Kidney tubule cell (primary cell): ENCODE results near the gene FMN2.
"Not testable (repeated sequence)": the region's sequence is repeated elsewhere in the genome, so short reads cannot be mapped to it uniquely, and the experiment has no call there.

Experiments
- DNase-seq: peaks from one replicate; pipeline ENCODE4 v3.0.0-alpha.2; 2018; ENCODE audit warnings: low spot score

FMN2 gene

DNA sequence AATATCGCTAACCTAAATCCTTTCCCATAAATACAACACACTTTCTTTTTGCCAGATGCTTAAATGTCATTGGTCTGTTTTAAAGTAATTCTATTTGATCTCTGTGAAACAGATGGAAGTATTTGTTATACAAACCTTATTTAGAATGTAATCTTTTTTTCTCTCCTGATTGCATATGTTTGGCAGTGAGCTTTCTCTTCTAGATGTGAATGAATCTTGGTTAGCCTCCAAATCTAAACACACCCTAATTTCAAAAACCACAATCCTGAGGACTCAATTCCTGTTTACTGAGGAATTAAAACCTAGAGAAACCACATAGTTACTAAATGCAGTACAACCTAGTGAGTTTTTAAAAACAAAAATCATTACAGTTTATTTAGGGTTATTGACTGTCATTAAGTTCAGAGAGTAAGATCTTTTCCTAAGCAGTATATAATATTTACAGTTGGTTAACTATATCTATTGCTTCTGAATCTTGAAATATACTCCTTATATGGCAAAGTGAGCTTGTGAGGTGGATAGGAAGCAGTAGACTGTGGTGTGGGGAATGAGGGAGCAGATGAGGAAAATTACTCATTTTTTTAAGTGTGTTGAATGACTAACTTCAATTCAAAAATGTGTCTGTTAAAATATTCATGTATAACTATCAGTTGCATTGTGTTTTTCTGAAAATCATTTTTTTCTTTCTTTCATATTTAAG lies 218.7 kb downstream of the FMN2 start:
- DNase-seq = no peak

DNA sequence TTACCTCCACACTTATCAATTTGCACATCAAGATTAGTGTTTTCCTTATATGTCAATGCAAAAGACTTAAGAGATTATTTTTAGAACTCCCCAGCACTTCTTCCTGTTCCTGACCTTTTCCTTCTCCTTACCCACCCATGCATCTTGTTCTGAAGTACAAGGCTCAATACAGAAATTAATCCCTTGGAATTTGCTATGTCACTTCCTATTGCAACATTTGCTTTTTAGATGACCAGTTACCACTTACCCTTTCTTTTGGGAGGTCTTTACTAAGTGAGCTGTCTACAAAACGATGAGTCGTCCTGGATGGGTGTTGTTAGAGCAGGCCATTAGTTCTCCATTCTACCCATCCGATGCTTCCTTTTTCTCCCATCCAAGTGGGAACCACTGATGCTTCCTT lies 221.2 kb downstream of the FMN2 start:
- no peak for DNase-seq

DNA sequence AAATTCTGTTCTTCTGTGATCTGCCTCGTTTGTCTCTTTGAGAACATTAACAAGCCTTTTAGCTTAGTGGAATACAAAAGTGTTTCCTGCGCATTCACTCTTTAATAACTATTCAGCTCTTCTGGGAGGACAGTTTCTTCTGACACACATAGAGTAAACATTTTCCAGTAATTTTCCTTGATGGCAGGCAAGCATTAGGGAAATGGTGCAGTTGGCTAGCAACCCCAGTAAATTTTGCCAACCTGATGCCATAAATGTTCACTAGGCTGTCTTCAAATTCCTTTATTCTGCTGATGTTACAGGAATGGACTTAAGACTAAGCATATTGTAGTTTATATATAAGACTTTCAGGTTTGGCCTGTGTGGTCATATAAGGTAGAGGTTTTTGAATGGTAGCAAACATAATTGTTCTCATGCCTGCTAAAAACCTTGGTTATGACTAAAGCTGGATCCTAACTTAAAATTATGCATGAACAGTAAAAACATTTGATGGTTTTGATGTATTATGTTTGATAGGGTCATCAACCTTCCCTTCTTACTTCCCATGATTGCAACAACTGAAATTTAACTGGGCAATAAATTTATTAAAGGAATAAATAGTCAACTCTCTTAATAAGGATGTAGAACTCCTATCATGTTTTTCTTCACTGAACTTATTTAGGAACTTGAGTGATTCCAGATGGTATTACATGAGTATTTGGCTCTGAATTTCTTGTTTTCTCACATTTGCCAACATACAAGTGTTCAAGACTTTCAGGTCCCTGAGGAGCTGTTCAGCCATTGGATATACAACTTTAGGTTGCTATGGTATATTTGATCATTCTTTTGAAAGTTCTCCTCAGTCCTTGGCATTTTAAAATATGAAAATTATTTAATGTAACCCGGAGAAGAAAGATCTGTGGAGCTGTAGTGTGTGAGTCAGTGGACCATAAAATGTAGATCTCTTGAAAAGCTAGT lies 223.4 kb downstream of the FMN2 start:
- no peak for DNase-seq

DNA sequence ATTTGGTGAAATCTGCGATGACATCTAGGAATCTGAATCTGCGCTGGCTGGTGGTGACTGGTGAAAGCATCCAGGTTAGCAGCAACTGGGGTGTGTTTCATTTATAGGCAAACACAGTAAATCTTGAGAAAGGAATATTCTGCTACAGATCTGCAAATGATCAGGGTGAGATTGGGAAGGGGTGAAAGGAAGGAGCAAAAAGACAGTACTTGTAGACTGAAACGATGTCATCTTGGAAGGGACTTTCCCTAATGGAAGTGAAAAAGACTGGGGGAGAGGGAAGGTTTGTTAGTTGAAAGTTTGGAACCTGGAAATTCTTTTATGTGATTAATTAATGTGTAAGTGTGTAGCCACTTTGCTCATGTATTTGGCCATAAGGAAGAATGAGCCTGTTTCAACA lies 228.3 kb downstream of the FMN2 start:
- no peak for DNase-seq

DNA sequence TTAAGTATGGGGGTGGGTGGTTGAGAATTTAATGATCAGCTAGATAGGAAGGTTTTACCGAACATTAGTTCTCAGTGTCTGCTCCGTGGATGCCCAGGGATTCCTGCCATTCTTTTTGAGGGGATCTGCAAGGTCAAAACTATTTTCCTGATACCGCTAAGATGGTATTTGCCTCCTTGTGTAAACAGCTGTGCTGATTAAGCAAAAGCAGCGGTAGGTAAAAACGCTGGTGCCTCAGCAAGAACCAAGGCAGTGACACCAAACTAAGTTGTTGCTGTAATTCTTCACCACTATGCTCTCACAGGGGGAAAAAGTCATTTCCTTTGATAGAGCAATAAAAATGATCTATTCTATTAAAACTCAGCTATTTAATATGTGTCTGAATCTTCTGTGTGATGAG lies 229.0 kb downstream of the FMN2 start:
- no peak for DNase-seq

DNA sequence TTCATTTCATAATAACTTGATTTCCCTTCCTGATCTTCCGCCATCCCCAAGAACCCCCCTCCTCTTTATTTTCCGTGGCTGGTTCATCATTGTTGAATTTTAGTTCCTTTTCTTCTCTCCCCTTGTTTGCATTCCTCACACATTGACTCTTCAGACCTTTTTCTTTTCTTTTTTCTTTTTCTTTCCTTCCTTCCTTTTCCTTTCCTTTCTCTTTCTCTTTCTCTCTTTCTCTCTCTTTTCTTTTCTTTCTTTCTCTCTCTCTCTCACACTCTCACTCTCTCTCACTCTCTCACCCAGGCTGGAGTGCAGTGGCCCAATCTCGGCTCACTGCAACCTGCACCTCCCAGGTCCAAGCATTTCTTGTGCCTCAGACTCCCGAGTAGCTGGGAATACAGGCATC lies 231.3 kb downstream of the FMN2 start:
- no peak for DNase-seq

DNA sequence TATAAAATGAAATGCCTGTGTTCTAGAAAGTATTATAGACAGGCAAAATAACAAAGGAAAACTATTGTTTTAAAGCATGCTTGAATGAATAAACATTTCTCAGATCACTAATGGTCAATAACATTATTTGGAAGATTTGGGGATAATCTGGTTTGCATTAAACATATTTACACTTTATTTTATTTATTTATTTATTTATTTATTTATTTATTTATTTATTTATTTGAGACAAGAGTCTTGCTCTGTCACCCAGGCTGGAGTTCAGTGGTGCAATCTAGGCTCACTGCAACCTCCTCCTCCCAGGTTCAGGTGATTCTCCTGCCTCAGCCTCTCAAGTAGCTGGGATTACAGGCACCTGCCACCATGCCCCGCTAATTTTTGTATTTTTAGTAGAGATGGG lies 236.7 kb downstream of the FMN2 start:
- DNase-seq = not testable (repeated sequence)

DNA sequence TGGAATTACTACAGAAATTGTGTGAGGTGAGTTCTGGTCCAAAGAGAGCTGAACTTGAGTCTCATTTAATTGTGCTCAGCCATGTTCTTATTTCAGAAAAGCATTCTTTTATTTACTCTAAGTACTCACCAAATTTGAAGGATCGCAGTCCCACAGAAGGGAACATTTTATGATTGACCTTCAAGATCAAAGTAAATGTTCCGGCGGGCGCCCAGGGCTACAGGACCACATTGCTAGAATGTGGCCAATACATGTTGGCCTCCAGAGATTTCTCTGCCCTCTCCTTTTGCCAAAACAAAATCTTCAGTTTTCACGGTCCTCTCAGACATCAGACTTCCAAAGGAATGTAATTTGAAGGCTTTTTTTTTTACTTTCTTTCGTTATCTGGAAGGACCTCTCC lies 237.8 kb downstream of the FMN2 start:
- DNase-seq = no peak

DNA sequence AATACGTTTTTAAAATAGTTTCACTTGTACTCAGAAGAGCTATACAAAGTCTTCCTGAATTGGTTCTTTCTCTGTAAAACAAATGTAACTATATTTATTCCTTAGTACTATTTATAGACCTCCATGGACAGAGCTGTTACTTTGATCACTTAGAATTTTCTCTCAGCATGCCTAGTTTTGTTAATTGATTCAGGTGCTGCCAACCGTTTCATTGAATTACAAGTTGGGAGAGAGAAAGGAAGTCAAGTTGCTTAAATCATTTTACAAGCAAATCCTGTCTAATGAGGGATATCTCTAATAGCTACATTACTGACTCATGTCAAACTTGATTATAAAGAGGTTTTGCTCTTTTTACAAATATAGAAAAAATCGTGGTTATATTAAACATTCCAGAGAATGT lies 241.0 kb downstream of the FMN2 start:
- DNase-seq = no peak

DNA sequence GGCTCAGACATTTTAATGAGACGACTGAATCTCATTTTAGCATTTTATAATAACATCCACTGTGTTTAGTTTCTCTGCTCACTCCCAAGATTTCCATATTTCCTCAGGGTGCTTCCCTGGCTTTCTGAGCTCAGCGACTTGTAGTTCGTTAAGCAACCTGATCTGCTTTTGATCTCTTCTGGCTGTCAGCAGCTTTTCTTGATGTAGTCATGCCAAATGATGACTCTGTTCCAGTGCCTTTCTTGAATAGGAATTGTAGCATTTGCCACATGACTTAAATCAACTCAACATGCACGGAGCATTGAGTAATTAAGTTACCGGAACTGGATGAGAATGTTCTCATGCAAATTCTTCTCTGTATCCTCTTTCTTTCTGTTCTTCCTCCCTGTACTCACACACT lies 246.1 kb downstream of the FMN2 start:
- no peak for DNase-seq

DNA sequence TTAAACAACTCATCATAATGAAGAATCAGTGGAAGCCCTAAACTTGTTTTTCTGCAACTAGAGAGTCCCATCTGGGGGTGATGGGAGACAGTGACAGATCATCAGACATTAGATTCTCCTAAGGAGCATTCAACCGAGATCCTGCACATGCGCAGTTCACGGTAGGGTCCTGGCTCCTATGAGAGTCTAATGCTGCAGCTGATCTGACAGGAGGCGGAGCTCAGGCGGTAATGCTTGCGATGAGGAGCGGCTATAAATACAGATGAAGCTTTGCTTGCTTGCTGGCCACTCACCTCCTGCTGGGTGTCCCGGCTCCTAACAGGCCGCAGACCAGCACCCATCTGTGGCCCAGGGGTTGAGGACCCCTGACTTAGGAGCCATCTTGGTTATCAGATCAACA lies 247.2 kb downstream of the FMN2 start:
- DNase-seq = no peak

DNA sequence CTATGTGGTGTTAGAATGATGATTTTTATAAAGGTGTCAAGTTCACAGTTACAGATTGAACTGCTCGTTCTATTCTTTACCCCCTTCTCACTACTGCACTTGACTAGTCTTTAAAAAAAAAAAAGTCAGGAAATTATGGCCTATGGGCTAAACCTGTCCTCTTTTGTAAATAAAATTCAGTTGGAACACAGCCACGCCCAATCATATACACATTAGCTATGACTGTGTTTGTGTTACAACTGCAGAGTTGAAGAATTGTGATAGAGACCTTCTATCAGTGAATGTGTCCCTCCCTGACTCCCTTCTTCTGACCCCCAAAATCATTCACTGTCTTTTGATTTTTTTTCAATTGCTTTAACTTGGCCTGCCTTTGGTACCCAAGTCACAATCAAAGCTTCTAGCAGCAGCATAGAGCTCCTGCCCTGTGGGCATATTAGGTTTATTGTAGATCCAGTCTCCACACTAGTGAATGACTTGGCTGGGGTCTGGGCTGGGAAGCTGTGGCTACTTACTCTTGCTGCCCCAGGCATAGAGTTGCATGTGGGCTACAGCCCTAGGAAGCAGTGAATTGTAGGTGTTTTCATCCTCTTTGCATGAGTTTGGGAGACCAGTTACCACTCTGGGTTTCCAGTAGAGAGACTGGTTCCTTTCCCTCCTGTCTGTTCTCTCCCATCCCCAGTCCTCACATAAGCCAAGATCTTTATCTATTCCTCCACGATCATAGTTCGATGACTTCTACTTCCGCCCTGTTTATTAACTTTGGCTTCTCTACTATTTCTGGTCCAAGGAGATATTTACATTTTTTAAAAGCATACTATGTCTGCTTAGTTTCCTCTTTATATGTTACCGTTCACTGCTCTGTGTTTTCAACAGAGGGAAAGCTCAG lies 249.9 kb downstream of the FMN2 start:
- DNase-seq = no peak

DNA sequence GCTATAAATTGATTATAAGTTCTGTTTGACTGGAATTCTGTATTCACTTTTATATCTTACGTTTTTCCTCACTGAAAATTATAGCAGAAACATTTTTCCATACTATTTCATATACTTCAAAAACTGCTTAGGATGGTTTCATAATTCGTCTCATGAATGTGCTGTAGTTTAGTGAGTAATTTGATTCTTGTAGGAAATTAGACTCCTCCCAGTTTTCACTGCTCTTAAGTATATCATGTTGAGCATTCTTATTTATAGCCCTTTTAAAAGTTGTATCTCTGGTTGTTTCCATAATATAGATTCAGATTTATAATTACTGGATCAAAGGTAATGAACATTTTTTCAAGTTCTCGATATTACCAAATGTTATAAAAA lies 250.6 kb downstream of the FMN2 start:
- no peak for DNase-seq

DNA sequence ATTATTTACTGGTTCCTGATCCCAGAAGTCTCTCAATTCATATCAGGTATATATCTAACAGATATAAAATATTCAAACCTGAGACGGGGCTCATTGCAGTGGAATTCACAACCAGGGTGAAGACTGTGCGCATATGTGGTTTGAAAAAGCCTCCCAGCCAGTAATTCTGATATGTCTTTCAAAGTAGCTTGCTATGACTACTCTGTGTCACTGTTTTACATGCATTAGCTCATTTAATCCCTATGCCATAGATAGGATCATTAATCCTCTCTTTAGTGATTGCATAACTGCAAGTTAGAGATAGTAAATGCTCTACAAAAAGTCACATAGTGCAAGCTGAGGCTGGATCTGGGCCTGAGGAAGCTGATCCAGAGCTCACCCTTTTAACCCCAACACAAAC lies 251.4 kb downstream of the FMN2 start:
- DNase-seq = no peak

DNA sequence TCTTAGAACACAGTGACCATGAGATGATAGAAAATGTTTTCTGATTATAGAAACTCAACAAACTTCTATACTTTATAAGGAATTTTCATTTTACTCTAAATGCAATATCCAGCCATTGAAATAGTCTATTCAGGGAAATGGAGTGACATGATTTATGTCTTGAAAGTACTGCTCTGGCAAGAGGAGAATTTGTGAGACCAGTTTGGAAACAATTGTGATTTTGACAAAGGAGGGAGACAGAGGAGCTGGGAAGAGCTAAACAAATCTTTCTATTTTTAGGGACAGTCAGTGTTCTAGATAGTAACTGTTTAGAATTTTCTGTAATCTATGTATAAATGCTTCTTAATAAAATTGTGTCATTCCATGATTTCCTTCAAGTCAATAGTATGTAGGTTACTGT lies 252.3 kb downstream of the FMN2 start:
- DNase-seq = no peak

DNA sequence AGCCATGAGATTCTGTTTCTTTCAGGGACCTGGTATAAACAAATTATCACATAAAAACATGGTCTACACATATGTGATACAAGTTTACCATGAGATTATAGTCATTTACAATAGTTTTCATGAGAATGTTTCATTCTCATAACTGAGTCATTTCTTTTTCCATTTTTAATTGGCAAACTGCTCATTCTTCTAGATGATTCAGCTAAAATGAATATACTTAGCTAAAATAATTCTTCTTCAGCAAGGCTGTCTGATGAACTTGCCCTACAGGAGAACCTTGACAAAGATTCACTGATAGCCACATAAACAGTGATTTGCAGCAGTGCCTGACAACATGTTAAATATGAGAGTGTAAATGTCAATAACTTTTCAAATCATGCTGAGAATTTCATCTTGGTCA lies 253.2 kb downstream of the FMN2 start:
- DNase-seq = no peak

DNA sequence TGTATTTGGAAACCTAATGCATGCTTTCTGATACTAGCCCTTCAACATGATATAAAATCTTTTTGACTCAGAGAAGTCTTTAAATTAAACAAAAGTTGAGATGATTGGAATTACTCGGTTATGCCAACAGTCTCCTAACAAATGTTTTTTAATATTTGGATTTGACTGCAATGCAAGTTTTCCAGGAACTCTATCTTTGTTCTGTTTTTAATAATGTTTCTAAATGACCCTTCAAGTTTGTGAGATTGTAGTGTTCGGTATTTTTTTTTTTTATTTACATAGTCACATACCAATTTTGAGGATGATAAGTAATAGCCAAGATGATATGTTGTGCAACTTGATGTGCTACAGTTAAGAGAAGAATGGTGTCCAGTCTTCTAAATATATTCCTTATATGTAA lies 258.0 kb downstream of the FMN2 start:
- DNase-seq = no peak

DNA sequence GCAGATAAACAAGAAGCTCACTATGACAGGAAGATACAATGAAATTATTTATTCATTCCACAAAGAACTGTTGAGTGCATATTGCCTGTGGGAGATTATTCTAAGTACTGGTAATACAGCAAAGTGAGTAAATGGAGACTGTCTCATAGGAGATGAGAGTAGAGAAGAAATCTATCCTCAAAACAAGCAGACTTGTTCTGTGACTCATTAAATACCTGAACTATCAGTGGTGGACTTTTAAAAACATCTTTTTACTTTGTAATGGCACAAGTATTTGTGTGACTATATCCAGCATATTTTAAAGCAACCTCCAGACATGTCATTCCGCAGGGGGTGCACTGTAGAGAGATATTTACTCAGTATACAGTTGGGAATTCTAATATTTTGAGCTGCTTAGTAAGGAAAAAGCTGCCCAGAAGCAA lies 259.2 kb downstream of the FMN2 start:
- no peak for DNase-seq

DNA sequence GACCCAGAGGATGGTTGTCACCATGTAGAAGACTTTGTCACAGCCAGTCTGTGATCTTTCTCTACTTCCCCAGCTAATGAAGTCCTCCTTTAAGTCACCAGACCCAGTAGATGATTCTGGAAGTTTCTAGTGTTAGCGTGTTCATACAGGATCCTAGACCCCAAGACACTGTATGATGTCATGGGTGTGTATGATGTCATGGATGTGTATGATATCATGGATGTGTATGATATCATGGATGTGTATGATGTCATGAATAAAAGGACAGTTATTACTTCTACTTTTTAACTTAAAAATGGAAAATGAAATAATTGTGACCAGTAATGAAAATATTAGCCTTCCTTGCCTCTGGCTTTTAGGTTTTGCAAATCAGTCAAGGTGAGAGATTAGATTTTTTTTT lies 260.0 kb downstream of the FMN2 start:
- DNase-seq = no peak

DNA sequence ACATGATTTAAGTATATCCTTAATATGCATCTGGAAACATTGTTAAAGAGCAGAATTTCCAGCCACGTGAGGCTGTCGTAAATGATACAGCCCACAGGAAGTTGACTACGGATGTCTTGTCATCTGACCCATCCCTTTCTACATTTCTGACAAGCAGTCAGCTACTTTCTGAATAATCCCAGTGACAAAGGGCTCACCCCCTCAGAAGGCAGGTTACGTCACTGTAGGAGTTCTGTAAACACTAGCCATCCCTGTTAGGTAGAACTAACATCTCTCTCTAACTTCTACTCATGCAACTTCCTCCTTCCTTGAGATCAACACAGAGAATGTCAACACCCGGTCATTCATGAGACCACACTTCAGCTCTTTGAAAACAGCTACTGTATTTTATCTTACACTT lies 261.1 kb downstream of the FMN2 start:
- no peak for DNase-seq

DNA sequence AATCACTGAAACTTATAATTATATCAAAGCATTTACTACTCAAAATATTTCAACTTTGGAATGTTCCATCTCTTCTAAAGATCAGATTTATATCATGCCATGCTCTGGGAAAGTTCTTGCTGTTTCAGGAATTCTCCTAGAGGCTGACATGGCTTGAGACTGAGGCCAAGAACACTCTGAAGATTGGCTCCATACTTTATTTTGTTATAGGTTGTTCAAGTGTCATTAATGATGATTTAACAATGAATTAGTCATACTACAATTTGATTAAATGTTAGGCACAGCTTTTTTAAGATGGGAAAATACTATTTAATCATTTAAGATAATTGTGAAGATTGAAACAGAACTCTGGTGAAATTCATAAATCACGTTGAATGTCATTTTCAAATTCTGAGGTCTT lies 264.9 kb downstream of the FMN2 start:
- no peak for DNase-seq

DNA sequence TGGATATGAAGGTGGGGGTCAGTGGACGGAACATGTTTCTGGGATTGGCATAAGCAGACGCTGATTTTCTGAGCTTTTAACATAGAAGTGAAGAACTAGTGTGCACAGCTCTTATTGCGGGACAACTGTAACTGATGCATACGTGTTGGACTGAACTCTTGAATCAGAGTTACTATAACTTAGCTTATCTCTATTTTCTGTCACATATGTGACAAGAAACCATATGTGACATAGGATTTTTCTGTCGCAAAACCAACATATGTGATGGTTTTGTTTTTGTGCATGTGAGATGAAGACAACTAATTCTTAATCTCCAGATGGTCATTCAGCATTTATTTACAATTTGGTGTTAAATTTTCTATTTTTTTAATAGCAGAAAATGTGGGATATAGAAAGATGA lies 270.4 kb downstream of the FMN2 start:
- no peak for DNase-seq

DNA sequence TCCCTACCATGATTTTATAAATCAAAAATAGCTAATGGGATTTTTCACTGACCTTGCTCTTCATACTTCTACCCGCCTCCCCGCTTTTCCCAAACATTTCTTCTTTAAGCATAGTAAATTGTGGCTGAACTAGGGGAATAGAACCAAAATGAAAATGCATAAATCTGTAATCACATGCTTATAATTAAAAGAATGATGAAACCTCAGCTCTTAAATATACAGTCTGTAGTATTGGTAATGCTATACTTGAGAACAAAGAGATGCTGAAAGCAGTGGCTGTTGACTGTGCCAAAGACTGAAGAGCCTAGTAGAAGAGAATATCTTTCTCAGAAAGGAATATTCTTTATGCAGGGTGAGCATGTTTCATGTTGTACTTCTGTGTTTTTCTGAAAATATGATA lies 271.1 kb downstream of the FMN2 start:
- no peak for DNase-seq
